Esophagus squamous epithelium (tissue), 4 donors: ENCODE measurements around the gene DBT.

Source experiments
- CTCF ChIP-seq, 6 experiments: fragments of 450-650 bp in 4 of 6; fragments of 200-600 bp in 2 of 6; sonication (generic) in 2 of 6; IDR thresholded peaks; one replicate each; pipeline ENCODE4 v1.5.1; 2016 to 2019; ENCODE audit warnings: antibody characterized with exemption in 6 of 6, mild to moderate bottlenecking in 4 of 6, moderate library complexity in 4 of 6
- POLR2A ChIP-seq, 4 donors: fragments of 450-650 bp; IDR thresholded peaks; one replicate each; pipeline ENCODE4 v1.6.1; 2017; ENCODE audit warnings: antibody characterized with exemption in 4 of 4, mild to moderate bottlenecking in 4 of 4, moderate library complexity in 3 of 4

GRCh38 chr1:100230765-100231164, 18.9 kb downstream of the DBT start:
- TF ChIP-seq POLR2A (IDR thresholded peaks at IDR 0.05) (no peak), CTCF (IDR thresholded peaks at IDR 0.05) (no peak)
